K562 (cell line): ENCODE data around the gene QSOX2. TPM values are rescaled to one million over a fixed set of nuclear protein-coding genes. Genes with fewer than 3 reads are reported as not detected.

Experiments
- CBX5 ChIP-seq: IDR thresholded peaks from 2 replicates; pipeline ENCODE4 v1.6.1; 2014; ENCODE audit warnings: low read depth, borderline replicate concordance
- CREB3L1 ChIP-seq: fragments of 450-650 bp; IDR thresholded peaks from 2 replicates; pipeline ENCODE4 v1.6.1; 2014; ENCODE audit warnings: low read depth, mild to moderate bottlenecking, moderate library complexity, borderline replicate concordance
- CTCFL ChIP-seq: IDR thresholded peaks from 2 replicates; pipeline ENCODE4 v1.6.1; 2011; ENCODE audit warnings: borderline replicate concordance, low read depth, mild to moderate bottlenecking, moderate library complexity, low read length; ENCODE audit not compliant: insufficient read depth, poor library complexity, severe bottlenecking
- CXXC5 ChIP-seq: fragments of 250-450 bp; sonication (Bioruptor Pico); IDR thresholded peaks from 2 replicates; pipeline ENCODE4 v1.8.0; 2022; ENCODE audit warnings: inconsistent platforms, mild to moderate bottlenecking, moderate library complexity
- FOXJ3 ChIP-seq: sonication (generic); formaldehyde crosslinking; IDR thresholded peaks from 2 replicates; pipeline ENCODE4 v1.4.0; 2020; ENCODE audit warnings: mild to moderate bottlenecking, missing genetic modification reagents
- FOXP1 ChIP-seq: sonication (generic); formaldehyde crosslinking; IDR thresholded peaks from 2 replicates; pipeline ENCODE4 v1.8.0; 2022; ENCODE audit warnings: mild to moderate bottlenecking, missing genetic modification reagents
- GTF2A2 ChIP-seq: IDR thresholded peaks from 2 replicates; pipeline ENCODE4 v1.6.1; 2016; ENCODE audit warnings: mild to moderate bottlenecking, missing genetic modification characterization, missing compliant biosample characterization
- OTX1 ChIP-seq: fragments of 450-650 bp; formaldehyde crosslinking; IDR thresholded peaks from 2 replicates; pipeline ENCODE4 v1.4.0; 2022; ENCODE audit warnings: mild to moderate bottlenecking
- SFPQ ChIP-seq: fragments of 200-400 bp; formaldehyde crosslinking; IDR thresholded peaks from 2 replicates; pipeline ENCODE4 v1.6.1; 2017; ENCODE audit warnings: mild to moderate bottlenecking, low read depth, low read length, moderate library complexity
- THRAP3 ChIP-seq: fragments of 450-650 bp; IDR thresholded peaks from 2 replicates; pipeline ENCODE4 v1.6.1; 2016; ENCODE audit warnings: mild to moderate bottlenecking, inconsistent platforms, borderline replicate concordance
- TRIM24 ChIP-seq, 2 experiments: fragments of 450-650 bp; IDR thresholded peaks; 2 replicates each; pipeline ENCODE4 v1.6.1; 2016
- USF2 ChIP-seq: sonication (generic); formaldehyde crosslinking; IDR thresholded peaks from 2 replicates; pipeline ENCODE4 v1.5.0; 2020; ENCODE audit warnings: missing genetic modification reagents
- ZC3H8 ChIP-seq: fragments of 450-650 bp; IDR thresholded peaks from 2 replicates; pipeline ENCODE4 v1.6.1; 2017
- ZKSCAN8 ChIP-seq: fragments of 200-800 bp; sonication (Bioruptor generic); IDR thresholded peaks from 2 replicates; pipeline ENCODE4 v1.6.1; 2016; ENCODE audit warnings: missing genetic modification characterization, missing compliant biosample characterization
- ZMIZ1 ChIP-seq, 2 experiments: fragments of 150-350 bp in 1 of 2; IDR thresholded peaks; 2 replicates each; pipeline ENCODE4 v1.6.1; 2012 to 2016; ENCODE audit warnings: low read depth in 2 of 2, low read length in 2 of 2, mild to moderate bottlenecking in 1 of 2, moderate library complexity in 1 of 2
- ZNF507 ChIP-seq: conservative IDR thresholded peaks from 2 replicates; pipeline ENCODE4 v1.6.1; 2017; ENCODE audit warnings: missing genetic modification characterization, missing compliant biosample characterization
- ZNF695 ChIP-seq: fragments of 450-650 bp; formaldehyde crosslinking; IDR thresholded peaks from 2 replicates; pipeline ENCODE4 v1.4.0; 2020; ENCODE audit warnings: mild to moderate bottlenecking, moderate library complexity
- ZNF76 ChIP-seq: fragments of 250-450 bp; sonication (Bioruptor Pico); IDR thresholded peaks from 2 replicates; pipeline ENCODE4 v1.4.0; 2020; ENCODE audit warnings: mild to moderate bottlenecking, moderate library complexity, borderline replicate concordance
- polyA plus RNA-seq, 8 experiments: library from polyadenylated mRNA; depleted of rRNA in 4 of 8; stranded (reverse) in 5 of 8; unstranded in 3 of 8; fragments of >200 nt; fragmentation: Nextera tagmentation in 2 of 8; fragmentation: Illumina TruSeq in 1 of 8; extraction: Ambion mirVana in 2 of 8; extraction: Trizol in 1 of 8; gene quantifications; 2 replicates each; pipeline versions ENCODE4 v1.2.1 to v1.2.3, GENCODE V29; 2011 to 2014; ENCODE audit warnings: inconsistent platforms in 1 of 8, missing spikeins in 1 of 8
- total RNA-seq, 7 experiments: library from RNA; depleted of rRNA in 6 of 7; stranded (reverse); fragments of >200 nt in 6 of 7; fragmentation: Illumina TruSeq in 2 of 7; extraction: Trizol in 2 of 7; gene quantifications; 2 replicates each; pipeline versions ENCODE4 v1.2.1 to v1.2.3, GENCODE V29; 2011 to 2021; ENCODE audit warnings: low replicate concordance in 1 of 7

Gene QSOX2
- total and polyA plus RNA-seq, 9 of the 15 experiments (the other 6 are each of a cell fraction or from before 2014, with no cell fraction given), result 0.51 to 23.7 (median 12.7) TPM

GRCh38 chr9:136267261-136268111 lies 21.9 kb upstream of the QSOX2 start (continued):
- TF ChIP-seq CTCFL (no peak), FOXP1 (CRISPR knock-in tag) (no peak), ZNF507 (tag) (no peak), ZKSCAN8 (CRISPR knock-in tag) (no peak), TRIM24 (IDR thresholded peaks at IDR 0.05) (no peak), USF2 (CRISPR knock-in tag) (no peak), CREB3L1 (no peak), CBX5 (no peak), OTX1 (CRISPR knock-in tag) (no peak), ZNF76 (CRISPR knock-in tag) (no peak), GTF2A2 (tag) (no peak), CXXC5 (CRISPR knock-in tag) (no peak), THRAP3 (no peak), SFPQ (no peak), ZNF695 (CRISPR knock-in tag) (no peak), FOXJ3 (CRISPR knock-in tag) (no peak), ZMIZ1 (IDR thresholded peaks at IDR 0.05; ENCODE audit: low read depth in 2 of 2, low read length in 2 of 2) (no peak), ZC3H8 (no peak)
